ENCODE results near the gene ANK3.

- TF ChIP-seq POLR2A (IDR thresholded peaks at IDR 0.05) (no peak), CTCF (IDR thresholded peaks at IDR 0.05) (no peak), EP300 (IDR thresholded peaks at IDR 0.05) (no peak)
Measured at GRCh38 chr10:59976909-59977308, 412.8 kb downstream of the ANK3 start.

All from tibial nerve (tissue), 4 donors.